K562 (cell line): Measurements from ENCODE around the gene PGBD4. TPM values are rescaled to one million over a fixed set of nuclear protein-coding genes. Genes with fewer than 3 reads are reported as not detected.

Experiments used
- ARID4B ChIP-seq: sonication (generic); formaldehyde crosslinking; IDR thresholded peaks from 2 replicates; pipeline ENCODE4 v1.8.0; 2022; ENCODE audit warnings: mild to moderate bottlenecking, missing genetic modification reagents
- CCNT2 ChIP-seq: IDR thresholded peaks from 2 replicates; pipeline ENCODE4 v1.6.1; 2011; ENCODE audit warnings: borderline replicate concordance, low read depth, mild to moderate bottlenecking, moderate library complexity, mixed read lengths, low read length; ENCODE audit not compliant: insufficient read length; ENCODE audit errors: extremely low read depth
- FOSL1 ChIP-seq: fragments of 200-800 bp; sonication (Bioruptor generic); conservative IDR thresholded peaks from 2 replicates; pipeline ENCODE4 v1.6.1; 2016; ENCODE audit warnings: missing genetic modification characterization, missing compliant biosample characterization
- KLF16 ChIP-seq: IDR thresholded peaks from 2 replicates; pipeline ENCODE4 v1.6.1; 2016; ENCODE audit warnings: antibody characterized with exemption
- MECOM ChIP-seq: fragments of 250-450 bp; sonication (Bioruptor Pico); IDR thresholded peaks from 2 replicates; pipeline ENCODE4 v1.8.0; 2022; ENCODE audit warnings: inconsistent platforms
- PYGO2 ChIP-seq: fragments of 450-650 bp; IDR thresholded peaks from 2 replicates; pipeline ENCODE4 v1.6.1; 2016; ENCODE audit warnings: mild to moderate bottlenecking, missing genetic modification characterization, moderate library complexity, missing compliant biosample characterization
- RAD21 ChIP-seq, 2 experiments: fragments of 250-450 bp in 1 of 2; fragments of 450-650 bp in 1 of 2; sonication (Bioruptor Pico) in 1 of 2; formaldehyde crosslinking in 1 of 2; IDR thresholded peaks in 1 of 2; conservative IDR thresholded peaks in 1 of 2; 2 replicates each; pipeline versions ENCODE4 v1.4.0 to v1.8.0; 2020 to 2022; ENCODE audit warnings: mild to moderate bottlenecking in 2 of 2, moderate library complexity in 1 of 2
- TFAP4 ChIP-seq: sonication (generic); formaldehyde crosslinking; IDR thresholded peaks from 2 replicates; pipeline ENCODE4 v1.8.0; 2022; ENCODE audit warnings: missing genetic modification reagents, mild to moderate bottlenecking, moderate library complexity, borderline replicate concordance
- TSC22D4 ChIP-seq: fragments of 450-650 bp; IDR thresholded peaks from 2 replicates; pipeline ENCODE4 v1.6.1; 2016; ENCODE audit warnings: missing genetic modification characterization, missing biosample characterization, control low read depth
- ZNF274 ChIP-seq: IDR thresholded peaks from 2 replicates; pipeline ENCODE4 v1.6.1; 2011; ENCODE audit warnings: low read depth, mild to moderate bottlenecking, low read length, moderate library complexity, borderline replicate concordance
- polyA plus RNA-seq, 8 experiments: library from polyadenylated mRNA; depleted of rRNA in 4 of 8; stranded (reverse) in 5 of 8; unstranded in 3 of 8; fragments of >200 nt; fragmentation: Nextera tagmentation in 2 of 8; fragmentation: Illumina TruSeq in 1 of 8; extraction: Ambion mirVana in 2 of 8; extraction: Trizol in 1 of 8; gene quantifications; 2 replicates each; pipeline versions ENCODE4 v1.2.1 to v1.2.3, GENCODE V29; 2011 to 2014; ENCODE audit warnings: inconsistent platforms in 1 of 8, missing spikeins in 1 of 8
- total RNA-seq, 7 experiments: library from RNA; depleted of rRNA in 6 of 7; stranded (reverse); fragments of >200 nt in 6 of 7; fragmentation: Illumina TruSeq in 2 of 7; extraction: Trizol in 2 of 7; gene quantifications; 2 replicates each; pipeline versions ENCODE4 v1.2.1 to v1.2.3, GENCODE V29; 2011 to 2021; ENCODE audit warnings: low replicate concordance in 1 of 7

PGBD4 gene
- total and polyA plus RNA-seq, 9 of the 15 experiments (the other 6 are each of a cell fraction or from before 2014, with no cell fraction given), result 2.1 to 4.9 (median 2.7) TPM

GRCh38 chr15:34079904-34080303 lies 22.0 kb upstream of the PGBD4 start (continued):
- TF ChIP-seq TFAP4 (CRISPR knock-in tag) (no peak), KLF16 (no peak), TSC22D4 (tag) (no peak), CCNT2 (no peak), RAD21 (CRISPR knock-in tag; conservative IDR thresholded peaks at IDR 0.05 in 1 of 2, IDR thresholded peaks at IDR 0.05 in 1 of 2) (no peak), FOSL1 (tag) (peak; percentile 12; the same call in 1 of the 2 replicates), ARID4B (no peak), ZNF274 (no peak), PYGO2 (tag) (no peak), MECOM (CRISPR knock-in tag) (no peak)
